Stimulated activated CD8-positive, alpha-beta memory T cell treated with anti-CD3 and anti-CD28 coated beads, Interleukin-7, amount 100 ng/mL, for 1 hour (primary cell): ENCODE measurements around the gene FGF2.
"Not testable (repeated sequence)": the region's sequence is repeated elsewhere in the genome, so short reads cannot be mapped to it uniquely, and the experiment has no call there.

Experiments used
- DNase-seq, 2 donors: peaks; one replicate each; pipeline ENCODE4 v3.0.0-alpha.2; 2020; ENCODE audit warnings: low read depth in 2 of 2

The FGF2 gene

GRCh38 chr4:122812823-122813222 is 13.8 kb upstream of the FGF2 start:
- DNase-seq: not testable (repeated sequence)

- DNase-seq: no peak
Measured at GRCh38 chr4:122814426-122814825, 12.2 kb upstream of the FGF2 start.

- DNase-seq: no peak
Measured at GRCh38 chr4:122815248-122815647, 11.4 kb upstream of the FGF2 start.

- no peak for DNase-seq
Measured at GRCh38 chr4:122816476-122816875, 10.2 kb upstream of the FGF2 start.

GRCh38 chr4:122819708-122820449 is 6.8 kb upstream of the FGF2 start:
- no peak for DNase-seq

GRCh38 chr4:122821092-122821491 is 5.5 kb upstream of the FGF2 start:
- DNase-seq: no peak

- DNase-seq: no peak
Measured at GRCh38 chr4:122822466-122822865, 4.2 kb upstream of the FGF2 start.

GRCh38 chr4:122823476-122823875 is 3.2 kb upstream of the FGF2 start:
- no peak for DNase-seq

GRCh38 chr4:122824616-122825015 is 2.0 kb upstream of the FGF2 start:
- DNase-seq: no peak

GRCh38 chr4:122826079-122826527 is 528 bp upstream of the FGF2 start:
- no peak for DNase-seq

GRCh38 chr4:122827258-122827878 is 737 bp downstream of the FGF2 start:
- DNase-seq: no peak

GRCh38 chr4:122827879-122828601 is 1.4 kb downstream of the FGF2 start:
- DNase-seq: no peak

GRCh38 chr4:122830426-122831095 is 3.9 kb downstream of the FGF2 start:
- no peak for DNase-seq

GRCh38 chr4:122831515-122832196 is 5.0 kb downstream of the FGF2 start:
- no peak for DNase-seq

GRCh38 chr4:122832732-122833131 is 6.1 kb downstream of the FGF2 start:
- no peak for DNase-seq

GRCh38 chr4:122833999-122834398 is 7.4 kb downstream of the FGF2 start:
- DNase-seq: no peak

- no peak for DNase-seq
Measured at GRCh38 chr4:122836941-122837340, 10.3 kb downstream of the FGF2 start.

- DNase-seq: no peak
Measured at GRCh38 chr4:122838034-122838433, 11.4 kb downstream of the FGF2 start.

GRCh38 chr4:122842392-122842791 is 15.8 kb downstream of the FGF2 start:
- DNase-seq: no peak

- DNase-seq: no peak
Measured at GRCh38 chr4:122842984-122843531, 16.4 kb downstream of the FGF2 start.

- DNase-seq: not testable (repeated sequence)
Measured at GRCh38 chr4:122844391-122844790, 17.8 kb downstream of the FGF2 start.
